CD4-positive, alpha-beta memory T cell (primary cell): Measurements from ENCODE around the gene TRAM1L1. TPM values are rescaled to one million over a fixed set of nuclear protein-coding genes. Genes with fewer than 3 reads are reported as not detected.

Experiments used
- CTCF ChIA-PET: fragments of 350-600 bp; sonication (Branson Sonifier 250); formaldehyde crosslinking; loops from one replicate; lab custom pipeline; 2021; ENCODE audit warnings: inconsistent platforms; ENCODE audit not compliant: partially characterized antibody; lab: Charles Lee
- POLR2A ChIA-PET: fragments of 350-600 bp; sonication (Branson Sonifier 250); formaldehyde crosslinking; loops from one replicate; lab custom pipeline; 2021; ENCODE audit not compliant: partially characterized antibody; lab: Charles Lee
- DNase-seq, 5 donors: peaks; one replicate each; pipeline versions ENCODE4 v3.0.0 to v3.0.0-alpha.2; 2020 to 2022; ENCODE audit warnings: mixed read lengths in 1 of 5
- H3K27ac ChIP-seq: one replicate; pipeline ENCODE4 v1.7.0; 2013; ENCODE audit warnings: low read depth, low read length
- H3K27me3 ChIP-seq: 2 replicates; pipeline ENCODE4 v1.7.0; 2013; ENCODE audit warnings: mild to moderate bottlenecking, low read length, moderate library complexity; ENCODE audit not compliant: insufficient read depth
- H3K36me3 ChIP-seq: 2 replicates; pipeline ENCODE4 v1.7.0; 2013; ENCODE audit warnings: mild to moderate bottlenecking, low read length, moderate library complexity; ENCODE audit not compliant: insufficient read depth
- H3K4me1 ChIP-seq: 2 replicates; pipeline ENCODE4 v1.7.0; 2013; ENCODE audit warnings: mild to moderate bottlenecking, low read length, moderate library complexity; ENCODE audit not compliant: insufficient read depth
- H3K4me3 ChIP-seq, 2 donors: one replicate each; pipeline ENCODE4 v1.7.0; 2013; ENCODE audit warnings: low read length in 2 of 2, mild to moderate bottlenecking in 1 of 2
- H3K9me3 ChIP-seq, 2 donors: one replicate each; pipeline ENCODE4 v1.7.0; 2013; ENCODE audit warnings: low read length in 2 of 2, control low read depth in 1 of 2; ENCODE audit not compliant: control insufficient read depth in 1 of 2
- H3K27ac Mint-ChIP-seq, 7 donors: one replicate each; pipeline ENCODE4 v1.8.0; 2020 to 2021; ENCODE audit warnings: mixed read lengths in 7 of 7, mild to moderate bottlenecking in 6 of 7, inconsistent platforms in 3 of 7, moderate library complexity in 3 of 7
- H3K27me3 Mint-ChIP-seq, 2 donors: one replicate each; pipeline ENCODE4 v1.8.0; 2020 to 2021; ENCODE audit warnings: mixed read lengths in 2 of 2
- H3K36me3 Mint-ChIP-seq, 2 donors: one replicate each; pipeline ENCODE4 v1.8.0; 2020 to 2021; ENCODE audit warnings: mixed read lengths in 2 of 2, inconsistent platforms in 1 of 2, mild to moderate bottlenecking in 1 of 2
- H3K4me1 Mint-ChIP-seq, 4 donors: one replicate each; pipeline ENCODE4 v1.8.0; 2020 to 2021; ENCODE audit warnings: mixed read lengths in 4 of 4, mild to moderate bottlenecking in 1 of 4
- H3K4me3 Mint-ChIP-seq, 8 donors: one replicate each; pipeline ENCODE4 v1.8.0; 2020 to 2021; ENCODE audit warnings: mixed read lengths in 8 of 8, mild to moderate bottlenecking in 7 of 8, moderate library complexity in 6 of 8, inconsistent platforms in 3 of 8
- H3K9me3 Mint-ChIP-seq, 8 donors: one replicate each; pipeline ENCODE4 v1.8.0; 2020 to 2021; ENCODE audit warnings: mixed read lengths in 8 of 8, mild to moderate bottlenecking in 5 of 8, inconsistent platforms in 3 of 8, moderate library complexity in 1 of 8
- intact Hi-C: fragments of 100-400 bp; cut with micrococcal nuclease; formaldehyde crosslinking; loops from one replicate; pipeline ENCODE4 v1.15.1; 2023
- polyA plus RNA-seq, 2 donors: library from polyadenylated mRNA; unstranded; fragments of 300-500 nt; fragmentation: Illumina TruSeq; gene quantifications; one replicate each; pipeline ENCODE4 v1.2.3, GENCODE V29; 2021
- total RNA-seq, 2 experiments: library from RNA; stranded (reverse); gene quantifications; one replicate each; pipeline ENCODE4 v1.2.3, GENCODE V29; 2021

TRAM1L1 gene
- total and polyA plus RNA-seq, 4 experiments from 2014 or later, result not detected

GRCh38 chr4:117063961-117064696, 21.2 kb downstream of the TRAM1L1 start:
- intact Hi-C loops, result no loop called here
- CTCF ChIA-PET, result no interaction called here
- Histone ChIP-seq H3K4me1 (no peaks in the 10 kb centered on the region), H3K27me3 (no peaks in the 10 kb centered on the region), H3K9me3 (no peaks in the 10 kb centered on the region), H3K27ac (no peak overlapping the region), H3K36me3 (no peaks in the 10 kb centered on the region), H3K4me3 (no peak overlapping the region)
- Mint-ChIP-seq H3K9me3 (peaks cover 0 to 12% (median 0%) of the 10 kb centered on the region in 8 donors), H3K27ac (no peak overlapping the region), H3K4me3 (no peak overlapping the region), H3K4me1 (no peaks in the 10 kb centered on the region), H3K36me3 (no peaks in the 10 kb centered on the region), H3K27me3 (no peaks in the 10 kb centered on the region)
- POLR2A ChIA-PET, result no interaction called here
- no peak for DNase-seq

- Histone ChIP-seq H3K36me3 (no peaks in the 10 kb centered on the region), H3K27ac (no peak overlapping the region), H3K9me3 (no peaks in the 10 kb centered on the region), H3K4me1 (no peaks in the 10 kb centered on the region), H3K27me3 (no peaks in the 10 kb centered on the region), H3K4me3 (no peak overlapping the region)
- CTCF ChIA-PET, result no interaction called here
- H3K9me3 Mint-ChIP-seq, result peaks cover 0 to 13% (median 4%) of the 10 kb centered on the region in 8 donors
- POLR2A ChIA-PET, result no interaction called here
- H3K4me3 Mint-ChIP-seq, result no peak overlapping the region
- no peaks in the 10 kb centered on the region for H3K4me1 Mint-ChIP-seq
- intact Hi-C loops, result no loop called here
- no peak for DNase-seq
- H3K27ac Mint-ChIP-seq, result no peak overlapping the region
- no peaks in the 10 kb centered on the region for H3K27me3 Mint-ChIP-seq
- H3K36me3 Mint-ChIP-seq, result no peaks in the 10 kb centered on the region
Measured at GRCh38 chr4:117042962-117043361, 42.4 kb downstream of the TRAM1L1 start.
